NCI-H2081 (cell line): ENCODE data around the gene MRPS11.
"Not testable (repeated sequence)": the region's sequence is repeated elsewhere in the genome, so short reads cannot be mapped to it uniquely, and the experiment has no call there.

ENCODE experiments used
- DNase-seq, 2 experiments: peaks; one replicate each; lab custom pipeline; 2025; lab: John Stamatoyannopoulos, UW

The MRPS11 gene

GRCh38 chr15:88467073-88467934, at the start of gene MRPS11, which contains the start of gene MRPL46:
MRPS11 (plus strand) TSS chr15:88467708; CDS start chr15:88467718, 10 bp downstream.
MRPL46 (minus strand) TSS chr15:88467388; CDS start chr15:88467377, 11 bp downstream.
- DNase-seq = peak; percentile 81 to 90

GRCh38 chr15:88419830-88420229, 47.7 kb upstream of the MRPS11 start:
- DNase-seq = no peak

GRCh38 chr15:88423331-88423730, 44.2 kb upstream of the MRPS11 start:
- DNase-seq = no peak

DNA sequence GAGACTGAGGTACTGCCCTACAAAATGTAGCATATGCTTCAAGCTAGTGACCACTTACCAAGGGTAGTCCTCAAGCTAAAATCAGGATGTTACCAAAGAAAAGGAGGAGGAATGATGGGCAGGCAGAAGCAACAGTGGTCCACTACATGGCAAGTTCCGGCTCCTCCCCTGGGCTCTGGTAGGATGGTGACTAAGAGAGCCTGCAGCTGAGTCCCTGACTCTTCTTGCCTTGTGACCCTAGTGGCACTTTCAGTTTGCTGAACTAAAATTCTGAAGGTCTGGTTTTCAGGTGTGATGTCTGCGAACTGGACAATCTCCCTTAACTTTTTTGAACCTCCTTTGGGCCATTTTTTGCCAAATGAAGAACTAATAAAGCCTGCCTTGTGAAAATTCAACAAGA, 41.2 kb upstream of the MRPS11 start:
- no peak for DNase-seq

- no peak for DNase-seq
Observed at GRCh38 chr15:88428053-88428452, 39.5 kb upstream of the MRPS11 start.

- DNase-seq = no peak
Observed at GRCh38 chr15:88428805-88429605, 38.5 kb upstream of the MRPS11 start.

DNA sequence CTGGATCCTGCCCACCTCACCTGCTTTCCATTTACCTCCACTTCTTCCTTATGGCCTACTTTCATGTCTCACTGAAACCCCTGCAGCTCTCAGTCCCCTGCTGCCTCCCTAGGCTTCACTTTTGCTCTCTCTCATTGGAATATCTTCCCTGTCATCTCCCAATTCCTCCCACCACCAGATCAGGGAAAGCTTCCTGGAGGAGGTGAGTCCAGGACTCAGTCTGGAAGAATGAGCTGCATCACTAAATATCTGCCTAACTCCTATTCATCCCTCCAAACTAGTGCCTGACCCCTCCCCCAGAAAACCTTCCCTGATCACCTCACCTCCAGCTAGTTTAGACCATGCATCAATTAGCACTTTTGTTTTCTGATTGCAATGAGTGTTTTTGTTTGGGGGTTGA, 37.5 kb upstream of the MRPS11 start:
- no peak for DNase-seq

DNA sequence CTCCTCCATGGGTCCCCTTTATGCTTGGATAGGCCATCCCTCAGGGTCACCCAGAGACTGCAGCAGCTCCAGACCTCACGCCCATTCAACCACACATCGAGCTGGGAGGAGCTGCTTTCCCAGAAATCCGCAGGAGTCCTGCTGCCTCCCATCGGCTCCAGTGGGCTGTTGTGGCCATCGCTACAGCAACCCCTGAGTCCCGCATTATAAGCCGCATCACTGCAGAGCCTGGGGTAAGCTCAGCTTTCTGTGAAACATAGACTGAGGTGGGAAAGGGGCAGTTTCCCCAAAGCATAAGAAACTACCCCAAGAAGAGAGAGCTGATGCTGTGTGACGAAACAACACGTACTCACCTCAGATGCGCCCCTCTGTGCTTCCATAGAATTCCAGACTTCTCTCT, 36.1 kb upstream of the MRPS11 start:
- DNase-seq = no peak

DNA sequence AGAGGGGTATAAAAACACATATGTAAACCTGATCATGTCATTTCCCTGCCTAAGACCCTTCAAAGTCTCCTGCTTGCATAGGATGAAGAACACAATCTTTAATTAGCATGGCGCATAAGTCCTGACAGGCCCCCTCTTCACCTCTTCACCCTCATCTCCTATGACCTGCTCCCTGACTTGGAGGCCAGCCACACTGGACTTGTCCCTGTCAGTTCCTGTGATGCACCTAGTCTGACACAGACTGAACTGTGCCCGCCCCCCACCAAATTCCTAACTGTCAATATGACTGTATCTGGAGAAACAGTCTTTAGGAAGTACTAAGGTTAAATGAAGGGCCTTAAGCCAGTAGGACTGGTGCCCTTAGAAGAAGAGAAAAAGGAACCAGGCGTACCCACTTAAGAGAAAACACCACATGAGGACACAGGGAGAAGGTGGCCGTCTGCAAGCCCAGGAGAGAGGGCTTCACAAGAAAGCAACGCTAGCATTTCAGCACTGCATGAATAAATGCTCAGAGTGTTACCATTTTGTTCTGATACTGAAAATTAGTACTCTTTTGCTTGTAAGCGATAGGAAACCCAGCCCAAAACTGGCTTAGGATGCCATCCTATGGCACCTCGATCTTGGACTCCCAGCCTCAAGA, 34.3 kb upstream of the MRPS11 start:
- no peak for DNase-seq

DNA sequence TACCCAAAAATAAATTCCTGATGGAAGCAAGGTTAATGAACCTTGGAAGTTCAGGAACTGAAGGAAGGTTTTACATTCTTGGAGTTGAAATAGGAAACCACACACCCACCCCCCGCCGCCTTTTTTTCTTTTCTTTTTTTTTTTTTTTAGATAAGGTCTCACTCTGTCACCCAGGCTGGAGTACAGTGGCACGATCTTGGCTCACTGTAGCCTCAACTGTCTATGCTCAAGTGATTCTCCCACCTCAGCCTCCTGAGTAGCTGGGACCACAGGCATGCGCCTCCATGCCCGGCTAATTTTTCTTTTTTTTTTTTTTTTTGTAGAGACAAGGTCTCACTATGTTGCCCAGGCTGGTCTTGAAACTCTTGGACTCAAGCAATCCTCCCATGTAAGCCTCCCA, 33.4 kb upstream of the MRPS11 start:
- not testable (repeated sequence) for DNase-seq

DNA sequence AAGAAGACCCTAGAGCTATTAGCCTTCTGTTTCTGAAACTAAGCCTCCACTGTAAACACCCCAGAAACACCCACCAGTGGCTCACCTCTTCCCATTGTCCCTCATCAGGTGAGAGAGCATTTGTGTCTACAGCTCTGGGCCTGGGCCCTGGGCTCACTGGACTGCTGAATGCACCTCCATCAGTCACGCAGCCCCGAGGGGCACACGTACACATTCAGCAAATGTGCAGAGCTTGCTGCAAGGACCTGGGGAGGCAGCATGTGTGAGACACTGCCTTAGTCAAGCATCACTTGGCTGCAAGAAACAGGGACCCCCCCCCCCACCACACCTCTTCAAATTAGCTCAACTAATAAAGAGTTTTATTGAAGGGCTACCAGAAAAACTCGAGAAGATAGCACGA, 29.3 kb upstream of the MRPS11 start:
- no peak for DNase-seq

DNA sequence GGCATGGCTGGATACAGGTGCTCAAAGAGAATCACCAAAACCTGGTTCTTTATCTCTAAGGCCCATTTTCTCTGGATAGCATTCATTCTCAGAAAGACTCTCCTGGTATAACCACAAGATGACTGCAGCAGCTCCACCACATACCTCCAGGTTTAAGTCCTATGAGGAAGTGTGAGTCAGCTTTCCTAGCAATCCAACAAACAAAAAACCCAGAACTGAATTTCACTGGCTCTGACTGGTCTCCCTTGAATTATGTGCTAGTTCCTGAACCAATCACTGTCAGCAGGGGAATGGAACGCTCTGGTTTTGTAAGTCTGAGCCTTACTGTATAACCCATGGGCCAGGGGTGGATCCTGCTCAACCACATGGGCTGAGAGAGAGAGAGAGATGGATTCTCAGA, 27.5 kb upstream of the MRPS11 start:
- no peak for DNase-seq

DNA sequence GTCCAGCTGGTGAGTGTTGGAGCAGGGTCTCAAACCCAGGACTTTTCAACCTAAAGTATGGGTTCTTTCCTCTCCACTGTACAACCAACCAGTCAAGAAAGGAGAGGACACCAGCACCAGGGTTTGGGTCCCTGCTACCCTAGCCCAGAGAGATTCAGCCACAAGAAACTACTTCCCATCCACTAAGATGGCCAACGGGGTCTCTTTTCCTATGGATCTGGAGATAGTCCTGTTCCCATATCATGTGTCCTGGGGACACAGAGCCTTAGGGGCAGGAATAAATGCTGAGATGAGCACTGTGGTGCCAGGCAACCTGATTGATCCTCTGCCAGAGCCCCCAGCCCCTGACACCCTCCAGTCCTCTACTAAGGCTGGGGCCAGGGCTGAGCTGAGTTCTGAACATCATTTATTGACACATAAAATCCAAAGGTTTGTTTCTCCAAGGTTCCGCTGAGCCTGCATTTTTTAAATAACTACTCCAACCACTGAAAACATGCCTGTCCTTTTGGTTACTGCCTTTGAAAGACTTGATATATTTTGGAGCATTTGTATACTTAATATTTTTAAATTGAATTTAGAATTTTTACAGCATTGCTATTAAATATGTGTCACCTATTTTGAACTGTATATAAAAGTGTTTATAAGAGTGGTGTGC, 26.3 kb upstream of the MRPS11 start:
- DNase-seq = no peak

DNA sequence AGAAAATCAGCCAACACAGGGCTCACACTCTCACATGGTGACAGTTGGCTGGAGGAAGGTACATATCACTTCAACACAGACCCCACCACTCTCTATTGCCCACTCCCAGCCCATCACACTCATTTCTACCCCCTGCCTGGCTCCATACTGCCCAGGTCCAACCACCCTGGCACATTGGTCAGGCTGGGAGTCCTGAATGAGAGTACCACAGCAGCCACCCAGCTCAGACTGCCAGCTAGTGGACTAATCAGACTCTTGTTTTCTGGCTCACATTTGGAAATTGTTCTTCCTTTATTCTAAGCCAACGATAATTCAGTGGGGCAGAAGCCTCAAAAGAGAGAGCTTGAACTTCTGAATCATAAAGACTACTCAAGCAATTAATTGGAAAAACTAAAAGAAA, 20.3 kb upstream of the MRPS11 start:
- no peak for DNase-seq

GRCh38 chr15:88447741-88448140, 19.8 kb upstream of the MRPS11 start:
- DNase-seq = no peak

DNA sequence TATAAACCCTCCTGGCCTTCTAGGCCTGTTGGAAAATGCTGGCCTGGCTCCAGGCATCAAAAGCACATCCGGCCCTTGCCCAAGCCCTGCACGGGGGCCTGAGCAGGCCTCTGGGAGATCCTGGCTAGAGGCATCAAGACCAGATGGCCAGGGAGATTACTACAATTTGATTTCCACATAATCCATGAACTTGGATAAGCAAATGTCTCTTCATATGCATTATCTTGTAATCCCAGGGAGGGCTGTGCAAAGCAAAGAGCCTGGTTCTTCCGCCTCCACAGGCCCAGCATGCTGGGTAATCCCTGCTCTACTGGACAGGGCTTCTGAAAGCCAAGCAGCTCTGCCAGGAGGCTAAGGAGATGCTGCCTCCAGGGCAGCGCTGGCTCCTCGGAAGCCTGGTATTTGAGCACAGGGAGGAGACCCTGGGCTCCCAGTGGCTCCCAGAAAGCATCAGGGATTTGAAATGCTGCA, 18.5 kb upstream of the MRPS11 start:
- DNase-seq = no peak

GRCh38 chr15:88449581-88449980, 17.9 kb upstream of the MRPS11 start:
- no peak for DNase-seq

GRCh38 chr15:88450125-88450798, 17.2 kb upstream of the MRPS11 start:
- DNase-seq = peak; percentile 15 to 50

- no peak for DNase-seq
Observed at GRCh38 chr15:88453651-88454050, 13.9 kb upstream of the MRPS11 start.

DNA sequence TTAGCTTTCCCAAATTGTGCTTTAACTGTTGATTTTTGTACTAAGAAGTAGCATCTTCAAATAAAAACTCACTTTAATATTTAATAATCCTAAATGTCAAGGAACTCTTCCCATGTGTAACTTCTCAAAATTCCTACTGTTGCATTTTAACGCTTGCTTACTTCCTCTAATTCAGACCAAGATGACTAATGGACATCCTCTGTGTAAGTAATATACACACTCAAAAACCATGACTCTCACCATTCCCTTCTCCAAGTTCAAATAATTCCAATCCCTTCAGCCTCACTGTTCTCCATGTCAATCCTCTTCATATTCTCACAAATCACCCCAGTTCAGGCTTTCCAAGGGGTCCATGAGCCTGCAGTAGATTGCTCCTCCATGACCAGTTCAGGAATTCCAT, 13.3 kb upstream of the MRPS11 start:
- DNase-seq = no peak
